ENCODE results near the gene SLC26A1.

The SLC26A1 gene

DNA sequence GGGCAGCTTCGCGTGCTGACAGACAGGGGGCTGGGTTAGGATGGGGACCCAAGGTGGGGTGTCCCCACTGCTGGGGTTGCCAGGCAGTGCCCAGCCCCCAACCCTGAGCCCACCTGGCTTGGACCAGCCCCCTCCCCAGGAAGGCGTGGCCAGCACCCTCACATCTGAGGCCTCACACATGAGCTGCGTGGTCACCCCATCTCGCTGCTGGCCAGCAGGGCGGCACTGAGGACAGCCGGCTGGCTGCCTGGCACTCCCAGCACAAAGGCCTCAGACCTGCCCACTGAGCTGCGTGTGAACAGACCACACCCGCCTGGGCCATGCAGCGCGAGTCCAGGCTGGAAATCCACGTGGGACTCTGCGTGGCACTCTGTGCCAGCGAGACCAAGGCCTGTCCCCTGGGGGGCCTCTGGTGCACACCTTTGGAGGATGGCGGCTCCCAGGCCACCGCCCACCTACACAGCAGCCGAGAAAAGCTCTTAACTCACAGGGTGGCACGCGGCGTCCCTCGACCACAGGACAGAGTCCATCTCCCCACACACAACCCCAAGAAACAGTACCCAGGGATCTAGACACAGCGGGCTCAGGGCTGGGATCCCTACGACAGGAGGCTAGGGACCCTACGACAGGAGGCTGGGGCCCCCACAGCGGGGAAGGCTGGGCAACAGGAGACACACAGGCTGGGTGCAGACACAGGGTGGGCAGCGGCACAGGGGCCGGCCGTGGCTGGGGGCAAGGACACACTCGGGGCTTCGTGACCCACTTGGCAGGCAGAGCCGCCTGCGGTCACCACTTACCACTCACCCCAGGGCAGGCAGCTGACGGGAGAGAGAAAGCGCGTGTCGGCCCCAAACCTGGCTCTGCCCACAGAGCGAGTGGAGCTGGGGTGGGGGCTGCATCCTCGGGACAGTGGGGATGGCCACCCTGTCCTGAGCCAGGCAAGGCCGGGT, 29.7 kb downstream of the SLC26A1 start:
- no peak overlapping the region for H3K4me3 ChIP-seq (ENCODE audit: low read depth in 1 of 2, low read length in 2 of 2)

DNA sequence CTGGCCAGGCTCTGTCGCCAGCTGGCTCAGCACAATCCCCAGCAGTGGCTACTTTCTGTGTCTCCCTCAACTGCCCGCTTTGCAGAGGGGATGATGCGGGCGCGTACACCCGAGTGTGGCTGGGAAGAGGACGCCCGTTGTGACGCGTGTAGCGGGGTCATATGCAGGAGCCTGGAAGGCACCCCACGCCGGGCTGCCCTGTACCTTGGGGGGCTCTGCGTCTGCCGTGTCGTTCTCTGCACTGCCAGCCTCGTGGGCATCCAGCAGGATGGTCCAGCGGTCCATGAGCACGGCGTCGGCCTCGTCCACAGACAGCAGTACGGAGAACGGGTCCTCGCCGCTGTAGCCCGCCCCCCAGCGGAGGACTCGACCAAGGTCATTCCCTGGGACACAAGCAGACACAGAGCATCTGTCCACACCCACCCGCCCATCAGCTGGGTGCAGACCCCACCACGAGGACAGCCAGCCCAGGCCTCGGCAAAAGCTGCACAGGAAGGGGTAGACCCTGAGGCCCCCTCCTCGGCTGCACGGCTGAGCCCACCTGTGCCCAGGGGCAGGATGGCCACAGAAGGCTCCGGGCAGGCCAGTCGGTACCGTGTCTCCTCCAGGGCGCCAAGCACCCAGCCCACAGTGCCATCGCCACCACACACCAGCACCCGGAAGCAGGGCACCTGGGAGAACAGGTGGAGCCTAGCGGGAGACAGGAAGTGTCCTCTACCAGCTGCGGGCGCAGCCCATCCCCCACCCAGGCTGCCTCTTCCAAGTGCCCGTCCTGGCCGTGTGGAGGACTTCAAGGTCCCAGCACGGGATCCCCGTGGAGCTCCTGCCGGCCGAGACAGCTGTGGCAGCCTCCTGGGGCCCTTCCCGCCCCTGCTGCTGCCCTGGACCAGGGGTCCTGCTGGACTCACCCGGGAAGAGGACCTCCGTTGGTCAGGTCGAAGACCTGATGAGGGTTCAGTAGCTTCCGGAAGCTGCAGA, 30.7 kb downstream of the SLC26A1 start:
- peaks cover 2 to 49% of the 10 kb centered on the region in 2 donors for H3K36me3 ChIP-seq (ENCODE audit: control insufficient read depth in 1 of 2, insufficient read depth in 2 of 2, low read length in 2 of 2)
- no peaks in the 10 kb centered on the region for H3K9me3 ChIP-seq (ENCODE audit: control insufficient read depth in 1 of 2, low read length in 2 of 2)
- H3K4me3 ChIP-seq (ENCODE audit: low read depth in 1 of 2, low read length in 2 of 2) = no peak overlapping the region
- peaks cover 0 to under 1% of the 10 kb centered on the region in 2 donors for H3K4me1 ChIP-seq (ENCODE audit: control insufficient read depth in 1 of 2, insufficient read depth in 2 of 2, low read length in 2 of 2)
- H3K27me3 ChIP-seq (ENCODE audit: low read depth, low read length) = no peaks in the 10 kb centered on the region
- no peak overlapping the region for H3K27ac ChIP-seq (ENCODE audit: low read length)

More for the DNA sequence above, 29.7 kb downstream of the SLC26A1 start:
- H3K4me1 ChIP-seq (ENCODE audit: control insufficient read depth in 1 of 2, insufficient read depth in 2 of 2, low read length in 2 of 2) = peaks cover 0 to 5% of the 10 kb centered on the region in 2 donors
- H3K36me3 ChIP-seq (ENCODE audit: control insufficient read depth in 1 of 2, insufficient read depth in 2 of 2, low read length in 2 of 2) = peaks cover 0 to 39% of the 10 kb centered on the region in 2 donors
- no peak overlapping the region for H3K27ac ChIP-seq (ENCODE audit: low read length)
- H3K27me3 ChIP-seq (ENCODE audit: low read depth, low read length) = no peaks in the 10 kb centered on the region
- H3K9me3 ChIP-seq (ENCODE audit: control insufficient read depth in 1 of 2, low read length in 2 of 2) = no peaks in the 10 kb centered on the region

DNA sequence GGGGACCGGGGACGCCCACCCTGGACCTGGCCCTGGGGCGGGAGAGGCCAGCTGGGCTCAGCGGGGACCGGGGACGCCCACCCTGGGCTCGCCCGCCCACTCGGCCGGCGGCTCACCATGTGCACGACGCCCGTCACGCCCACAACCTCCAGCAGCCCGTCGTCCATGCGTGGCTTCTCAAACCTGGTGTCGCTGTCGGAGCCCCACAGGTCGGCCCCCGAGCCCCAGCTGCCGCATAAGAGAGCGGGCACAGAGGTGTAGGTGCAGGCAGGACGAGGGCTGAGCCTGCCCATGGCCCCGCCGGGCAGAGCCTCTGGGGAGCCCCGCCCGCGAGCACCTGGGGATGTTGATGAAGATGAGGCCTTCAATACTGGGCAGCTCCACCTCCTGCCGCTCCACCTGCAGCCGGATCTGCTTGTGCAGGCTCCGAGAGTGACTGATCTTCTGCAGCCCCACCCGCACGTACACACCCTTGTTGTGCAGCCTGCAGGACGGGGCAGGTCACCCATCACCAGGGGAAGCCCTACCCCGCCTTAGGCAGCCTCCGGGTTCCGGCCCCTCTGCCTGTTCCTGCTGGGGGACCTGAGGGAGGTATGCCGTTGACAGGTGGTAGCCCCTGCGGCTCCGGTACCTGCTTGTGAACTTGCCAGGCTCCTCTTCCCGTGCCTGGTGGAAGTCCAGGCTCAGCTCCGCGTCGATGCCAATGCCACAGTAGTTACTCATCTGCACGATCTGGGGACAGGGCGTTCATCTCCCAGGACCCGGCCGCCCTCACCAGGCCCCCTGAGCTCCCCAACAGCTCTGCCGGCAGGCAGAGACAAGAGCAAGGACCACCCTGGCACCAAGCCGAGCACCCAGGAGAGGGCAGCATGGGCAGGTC, 31.6 kb downstream of the SLC26A1 start:
- H3K36me3 ChIP-seq (ENCODE audit: control insufficient read depth in 1 of 2, insufficient read depth in 2 of 2, low read length in 2 of 2) = peaks cover 5 to 53% of the 10 kb centered on the region in 2 donors
- H3K4me1 ChIP-seq (ENCODE audit: control insufficient read depth in 1 of 2, insufficient read depth in 2 of 2, low read length in 2 of 2) = no peaks in the 10 kb centered on the region
- no peak overlapping the region for H3K4me3 ChIP-seq (ENCODE audit: low read depth in 1 of 2, low read length in 2 of 2)
- H3K9me3 ChIP-seq (ENCODE audit: control insufficient read depth in 1 of 2, low read length in 2 of 2) = no peaks in the 10 kb centered on the region
- no peaks in the 10 kb centered on the region for H3K27me3 ChIP-seq (ENCODE audit: low read depth, low read length)
- no peak overlapping the region for H3K27ac ChIP-seq (ENCODE audit: low read length)

DNA sequence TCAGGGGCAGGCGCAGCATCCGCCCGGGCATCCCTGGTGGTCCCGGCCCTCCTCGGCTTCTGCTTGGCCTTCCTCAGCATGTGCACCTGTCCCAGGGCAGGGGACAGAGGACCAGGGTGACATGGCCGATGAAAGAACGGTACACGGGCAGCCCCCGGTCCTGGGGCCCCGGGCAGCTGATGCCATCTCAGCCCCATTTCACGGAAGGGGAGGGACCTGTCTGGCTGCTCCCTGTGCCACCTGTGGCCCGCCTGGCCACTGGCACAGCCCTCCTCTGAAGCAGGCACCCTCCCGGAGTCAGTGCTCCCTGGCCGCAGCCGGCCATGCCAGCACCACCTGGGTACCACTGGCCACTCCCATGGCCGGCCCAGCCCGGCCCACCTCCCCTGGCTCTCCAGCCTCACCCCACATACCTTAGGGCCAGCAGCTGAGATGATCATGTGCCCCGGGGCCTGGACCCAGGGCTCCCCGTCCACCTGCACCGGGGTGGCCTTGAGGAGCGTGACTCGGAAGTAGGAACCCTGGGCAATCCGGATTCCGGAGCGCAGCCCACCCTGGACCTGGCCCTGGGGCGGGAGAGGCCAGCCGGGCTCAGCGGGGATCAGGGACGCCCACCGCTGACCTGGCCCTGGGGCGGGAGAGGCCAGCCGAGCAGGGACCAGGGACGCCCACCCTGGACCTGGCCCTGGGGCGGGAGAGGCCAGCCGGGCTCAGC, 32.4 kb downstream of the SLC26A1 start:
- Histone ChIP-seq H3K27ac (ENCODE audit: low read length) (no peak overlapping the region), H3K4me1 (ENCODE audit: control insufficient read depth in 1 of 2, insufficient read depth in 2 of 2, low read length in 2 of 2) (no peaks in the 10 kb centered on the region), H3K4me3 (ENCODE audit: low read depth in 1 of 2, low read length in 2 of 2) (no peak overlapping the region), H3K36me3 (ENCODE audit: control insufficient read depth in 1 of 2, insufficient read depth in 2 of 2, low read length in 2 of 2) (peaks cover 5 to 46% of the 10 kb centered on the region in 2 donors), H3K27me3 (ENCODE audit: low read depth, low read length) (no peaks in the 10 kb centered on the region), H3K9me3 (ENCODE audit: control insufficient read depth in 1 of 2, low read length in 2 of 2) (no peaks in the 10 kb centered on the region)

DNA sequence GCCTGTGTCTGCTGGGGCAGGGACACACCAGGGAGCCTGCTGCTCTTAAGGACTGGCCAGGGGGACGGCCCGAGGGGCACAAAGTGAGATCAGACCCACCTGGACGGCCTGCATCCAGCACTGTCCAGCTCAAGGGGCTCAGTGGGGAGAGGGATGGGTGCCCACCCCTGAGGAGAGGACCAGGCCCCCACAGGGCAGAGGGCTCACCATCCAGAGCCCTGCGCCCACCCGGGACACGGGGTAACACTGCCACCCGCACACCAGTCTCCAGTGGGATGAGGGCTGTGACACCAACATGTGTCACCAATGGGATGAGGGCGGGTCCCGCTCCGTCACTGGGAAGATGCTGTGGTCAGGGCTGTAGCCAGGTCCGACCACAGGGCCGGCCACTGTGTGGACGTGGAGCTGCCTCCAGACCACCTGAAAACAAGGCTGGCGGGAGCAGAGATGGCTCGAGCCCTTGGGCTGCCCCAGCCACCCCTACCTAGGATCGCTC, 33.0 kb downstream of the SLC26A1 start:
- H3K4me1 ChIP-seq (ENCODE audit: control insufficient read depth in 1 of 2, insufficient read depth in 2 of 2, low read length in 2 of 2) = no peaks in the 10 kb centered on the region
- H3K4me3 ChIP-seq (ENCODE audit: low read depth in 1 of 2, low read length in 2 of 2) = no peak overlapping the region
- H3K27ac ChIP-seq (ENCODE audit: low read length) = no peak overlapping the region
- H3K9me3 ChIP-seq (ENCODE audit: control insufficient read depth in 1 of 2, low read length in 2 of 2) = no peaks in the 10 kb centered on the region
- peaks cover 5 to 42% of the 10 kb centered on the region in 2 donors for H3K36me3 ChIP-seq (ENCODE audit: control insufficient read depth in 1 of 2, insufficient read depth in 2 of 2, low read length in 2 of 2)
- no peaks in the 10 kb centered on the region for H3K27me3 ChIP-seq (ENCODE audit: low read depth, low read length)

DNA sequence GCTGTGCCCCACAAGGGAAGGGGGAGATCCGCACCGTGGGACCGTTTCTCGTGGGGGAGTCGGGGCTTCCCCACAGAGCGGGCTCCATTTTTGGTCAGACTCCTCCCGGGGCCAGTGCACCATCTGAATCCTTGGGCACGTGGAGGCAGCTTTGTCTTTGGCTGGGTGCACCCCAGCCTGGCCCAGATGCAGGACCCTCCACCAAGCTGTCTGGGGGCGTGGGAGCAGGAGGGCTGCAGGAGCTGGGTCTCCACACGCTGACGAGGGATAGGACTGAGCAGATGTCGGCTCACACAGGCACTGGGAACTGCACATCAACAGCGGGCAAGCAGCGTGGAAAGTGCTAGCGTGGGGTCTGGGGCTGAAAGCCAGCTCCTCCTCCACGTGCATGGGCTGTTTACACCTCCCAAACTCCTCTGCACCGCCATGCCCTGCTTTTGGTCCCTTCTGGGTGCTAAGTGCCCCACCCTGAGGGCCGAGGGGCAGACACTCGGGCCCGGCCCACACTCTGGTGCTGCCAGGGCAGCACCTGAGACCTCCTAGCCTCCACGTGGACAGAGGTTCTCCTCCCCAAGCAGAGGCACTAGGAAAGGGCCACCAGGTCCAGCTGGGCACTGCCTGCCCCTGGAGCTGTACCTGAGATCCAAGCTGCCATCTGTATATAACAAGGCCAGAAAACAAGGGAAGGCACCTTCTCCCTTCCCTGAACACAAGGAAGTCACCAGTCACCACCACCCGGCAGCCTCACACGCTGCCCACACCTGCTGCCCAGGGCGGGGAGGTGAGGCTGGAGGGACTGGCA, 33.7 kb downstream of the SLC26A1 start:
- Histone ChIP-seq H3K36me3 (ENCODE audit: control insufficient read depth in 1 of 2, insufficient read depth in 2 of 2, low read length in 2 of 2) (peaks cover 5 to 44% of the 10 kb centered on the region in 2 donors), H3K9me3 (ENCODE audit: control insufficient read depth in 1 of 2, low read length in 2 of 2) (no peaks in the 10 kb centered on the region), H3K27me3 (ENCODE audit: low read depth, low read length) (no peaks in the 10 kb centered on the region), H3K4me3 (ENCODE audit: low read depth in 1 of 2, low read length in 2 of 2) (no peak overlapping the region), H3K4me1 (ENCODE audit: control insufficient read depth in 1 of 2, insufficient read depth in 2 of 2, low read length in 2 of 2) (no peaks in the 10 kb centered on the region), H3K27ac (ENCODE audit: low read length) (no peak overlapping the region)

DNA sequence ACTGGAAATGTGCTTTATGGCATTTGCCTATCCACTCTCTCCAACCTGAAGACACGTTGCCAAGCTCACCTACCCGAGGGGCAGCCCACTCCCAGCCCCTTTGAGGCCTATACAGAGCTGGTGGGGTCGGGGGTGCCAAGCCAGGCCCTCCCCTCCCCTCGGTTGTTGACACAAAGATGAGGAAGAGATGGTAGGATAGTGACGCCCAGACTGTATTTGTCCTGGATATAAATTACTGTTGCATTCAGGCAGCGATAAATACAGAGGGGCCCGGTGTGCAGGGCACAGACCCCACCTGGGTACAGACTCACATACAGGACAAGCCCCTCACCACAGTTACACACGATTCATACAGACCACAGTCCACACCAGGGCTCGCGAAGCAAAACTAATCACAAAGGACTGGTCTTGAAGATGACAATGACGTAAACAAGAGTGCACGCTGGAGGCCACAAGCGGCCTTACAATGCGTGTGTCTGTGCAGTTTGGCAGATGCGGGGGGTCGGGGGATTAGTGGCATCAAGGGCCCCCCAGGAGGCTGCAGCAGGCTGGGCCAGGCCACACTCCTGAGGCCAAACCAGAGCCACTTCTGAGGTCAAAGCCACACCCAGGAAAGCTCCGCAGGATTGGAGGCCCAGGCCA, 34.4 kb downstream of the SLC26A1 start:
- Histone ChIP-seq H3K27ac (ENCODE audit: low read length) (no peak overlapping the region), H3K9me3 (ENCODE audit: control insufficient read depth in 1 of 2, low read length in 2 of 2) (no peaks in the 10 kb centered on the region), H3K36me3 (ENCODE audit: control insufficient read depth in 1 of 2, insufficient read depth in 2 of 2, low read length in 2 of 2) (peaks cover 5 to 51% of the 10 kb centered on the region in 2 donors)

DNA sequence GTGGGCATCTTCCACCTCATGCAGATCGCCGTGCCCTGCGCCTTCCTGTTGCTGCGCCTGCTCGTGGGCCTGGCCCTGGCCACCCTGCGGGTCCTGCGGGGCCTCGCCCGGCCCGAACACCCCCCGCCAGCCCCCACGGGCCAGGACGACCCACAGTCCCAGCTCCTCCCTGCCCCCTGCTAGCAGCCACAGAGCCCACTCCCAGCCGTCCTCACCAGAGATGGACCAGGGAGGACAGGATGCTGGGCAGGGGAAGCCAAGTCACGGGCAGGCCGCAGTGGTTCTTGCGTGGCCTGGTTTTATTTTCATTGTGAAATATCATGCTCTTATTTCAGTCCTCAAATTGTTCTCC, 34.9 kb downstream of the SLC26A1 start:
- Histone ChIP-seq H3K4me3 (ENCODE audit: low read depth in 1 of 2, low read length in 2 of 2) (no peak overlapping the region), H3K27ac (ENCODE audit: low read length) (no peak overlapping the region), H3K27me3 (ENCODE audit: low read depth, low read length) (no peaks in the 10 kb centered on the region), H3K9me3 (ENCODE audit: control insufficient read depth in 1 of 2, low read length in 2 of 2) (no peaks in the 10 kb centered on the region), H3K36me3 (ENCODE audit: control insufficient read depth in 1 of 2, insufficient read depth in 2 of 2, low read length in 2 of 2) (peaks cover 5 to 55% of the 10 kb centered on the region in 2 donors), H3K4me1 (ENCODE audit: control insufficient read depth in 1 of 2, insufficient read depth in 2 of 2, low read length in 2 of 2) (no peaks in the 10 kb centered on the region)

More for the DNA sequence above, 34.4 kb downstream of the SLC26A1 start:
- H3K4me3 ChIP-seq (ENCODE audit: low read depth in 1 of 2, low read length in 2 of 2) = no peak overlapping the region
- H3K27me3 ChIP-seq (ENCODE audit: low read depth, low read length) = no peaks in the 10 kb centered on the region
- no peaks in the 10 kb centered on the region for H3K4me1 ChIP-seq (ENCODE audit: control insufficient read depth in 1 of 2, insufficient read depth in 2 of 2, low read length in 2 of 2)

DNA sequence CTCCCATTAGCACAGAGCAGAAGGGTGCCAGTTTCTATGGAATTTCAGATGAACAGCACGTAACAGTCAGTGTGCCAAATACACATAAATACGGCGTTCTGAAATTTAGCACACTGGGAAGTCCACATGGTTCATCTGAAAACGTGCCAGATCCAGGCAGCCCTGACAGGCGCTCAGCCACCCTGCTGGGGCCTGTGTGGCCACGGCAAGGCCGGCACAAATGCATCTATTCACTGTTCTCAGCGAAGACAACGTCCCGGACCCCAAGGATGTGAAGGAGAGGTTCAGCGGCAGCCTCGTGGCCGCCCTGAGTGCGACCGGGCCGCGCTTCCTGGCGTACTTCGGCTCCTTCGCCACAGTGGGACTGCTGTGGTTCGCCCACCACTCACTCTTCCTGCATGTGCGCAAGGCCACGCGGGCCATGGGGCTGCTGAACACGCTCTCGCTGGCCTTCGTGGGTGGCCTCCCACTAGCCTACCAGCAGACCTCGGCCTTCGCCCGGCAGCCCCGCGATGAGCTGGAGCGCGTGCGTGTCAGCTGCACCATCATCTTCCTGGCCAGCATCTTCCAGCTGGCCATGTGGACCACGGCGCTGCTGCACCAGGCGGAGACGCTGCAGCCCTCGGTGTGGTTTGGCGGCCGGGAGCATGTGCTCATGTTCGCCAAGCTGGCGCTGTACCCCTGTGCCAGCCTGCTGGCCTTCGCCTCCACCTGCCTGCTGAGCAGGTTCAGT, 35.5 kb downstream of the SLC26A1 start:
- Histone ChIP-seq H3K27me3 (ENCODE audit: low read depth, low read length) (no peaks in the 10 kb centered on the region), H3K4me1 (ENCODE audit: control insufficient read depth in 1 of 2, insufficient read depth in 2 of 2, low read length in 2 of 2) (no peaks in the 10 kb centered on the region), H3K36me3 (ENCODE audit: control insufficient read depth in 1 of 2, insufficient read depth in 2 of 2, low read length in 2 of 2) (peaks cover 5 to 55% of the 10 kb centered on the region in 2 donors), H3K4me3 (ENCODE audit: low read depth in 1 of 2, low read length in 2 of 2) (no peak overlapping the region), H3K9me3 (ENCODE audit: control insufficient read depth in 1 of 2, low read length in 2 of 2) (no peaks in the 10 kb centered on the region), H3K27ac (ENCODE audit: low read length) (no peak overlapping the region)

Measured in muscle layer of duodenum (tissue), 2 donors.